Measurements from ENCODE around the gene VWDE. TPM values are rescaled to one million over a fixed set of nuclear protein-coding genes. Genes with fewer than 3 reads are reported as not detected.

VWDE gene
- total and polyA plus RNA-seq, 10 of the 15 experiments (the other 5 are each of a cell fraction or from before 2014, with no cell fraction given) = 0.74 to 2.1 (median 1.3) TPM

DNA sequence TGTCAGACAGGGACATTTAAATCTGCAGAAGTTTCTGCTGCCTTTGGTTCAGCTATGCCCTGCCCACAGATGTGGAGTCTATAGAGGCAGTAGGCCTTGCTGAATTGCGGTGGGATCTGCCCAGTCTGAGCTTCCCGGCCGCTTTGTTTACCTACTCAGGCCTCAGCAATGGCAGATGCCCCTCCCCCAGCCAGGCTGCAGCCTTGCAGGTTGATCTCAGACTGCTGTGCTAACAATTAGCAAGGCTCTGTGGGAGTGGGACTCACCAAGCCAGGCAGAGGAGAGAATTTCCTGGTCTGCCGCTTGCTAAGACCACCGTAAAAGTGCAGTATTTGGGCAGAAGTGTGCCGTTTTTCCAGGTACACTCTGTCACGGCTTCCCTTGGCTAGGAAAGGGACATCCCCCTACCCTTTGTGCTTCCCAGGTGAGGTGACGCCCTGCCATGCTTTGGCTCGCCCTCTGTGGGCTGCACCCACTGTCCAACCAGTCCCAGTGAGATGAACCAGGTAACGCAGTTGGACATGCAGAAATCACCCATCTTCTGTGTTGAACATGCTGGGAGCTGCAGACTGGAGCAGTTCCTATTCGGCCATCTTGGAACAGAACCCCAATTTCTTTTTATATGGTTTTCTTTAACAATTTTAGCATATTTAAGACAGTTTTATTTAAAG, 28.4 kb upstream of the VWDE start:
- Histone ChIP-seq H3K4me1 (ENCODE audit: control insufficient read depth, insufficient read depth, low read length) (no peaks in the 10 kb centered on the region), H3K9me3 (replicated peaks; ENCODE audit: control insufficient read depth, insufficient read depth, low read length) (no peaks in the 10 kb centered on the region), H3K36me3 (ENCODE audit: control insufficient read depth in 2 of 2, insufficient read depth in 2 of 2, low read length in 1 of 2) (no peaks in the 10 kb centered on the region), H3K27me3 (replicated peaks in 1 of 2; ENCODE audit: control insufficient read depth in 2 of 2, insufficient read depth in 2 of 2, low read length in 1 of 2) (no peaks in the 10 kb centered on the region), H3K4me2 (ENCODE audit: control insufficient read depth, insufficient read depth) (no peak overlapping the region), H3K9ac (ENCODE audit: control insufficient read depth, insufficient read depth, low read length) (no peak overlapping the region), H3K27ac (ENCODE audit: control insufficient read depth, insufficient read depth) (no peak overlapping the region), H3K4me3 (no peak overlapping the region), H4K20me1 (ENCODE audit: control insufficient read depth, insufficient read depth) (no peaks in the 10 kb centered on the region), H3K79me2 (ENCODE audit: control insufficient read depth, insufficient read depth, low read length) (no peaks in the 10 kb centered on the region), H2AFZ (ENCODE audit: control insufficient read depth, low read depth, low read length) (no peak overlapping the region)
- BruUV-seq (replicated peaks) = no TSS peak
- CTCF ChIA-PET = interaction anchor here (1.5 kb wide), 1 partner anchor 26 kb away, joined by 3 read pairs; no protein-coding TSS in a partner anchor
- ATAC-seq (no peak), FAIRE-seq (no peak), DNase-seq (ENCODE audit: low read depth, low spot score) (no peak)
- SMC1A ChIA-PET (ENCODE audit: uncharacterized antibody, unreplicated experiment) = no interaction called here
- no peak for TF ChIP-seq SMAD1 (IDR thresholded peaks at IDR 0.05; ENCODE audit: low read depth, partially characterized antibody)
- TF ChIP-seq ATF3 (IDR thresholded peaks at IDR 0.05; ENCODE audit: borderline replicate concordance, extremely low read depth, low read depth, low read length) = no peak
- no peak for TF ChIP-seq ZBED1 (IDR thresholded peaks at IDR 0.05; ENCODE audit: borderline replicate concordance)
- no peak for TF ChIP-seq PAX5 (IDR thresholded peaks at IDR 0.05; ENCODE audit: borderline replicate concordance, low read depth, low read length)
- no peak for TF ChIP-seq SMC3 (IDR thresholded peaks at IDR 0.05; ENCODE audit: borderline replicate concordance, low read length)
- TF ChIP-seq, protein P1, sequence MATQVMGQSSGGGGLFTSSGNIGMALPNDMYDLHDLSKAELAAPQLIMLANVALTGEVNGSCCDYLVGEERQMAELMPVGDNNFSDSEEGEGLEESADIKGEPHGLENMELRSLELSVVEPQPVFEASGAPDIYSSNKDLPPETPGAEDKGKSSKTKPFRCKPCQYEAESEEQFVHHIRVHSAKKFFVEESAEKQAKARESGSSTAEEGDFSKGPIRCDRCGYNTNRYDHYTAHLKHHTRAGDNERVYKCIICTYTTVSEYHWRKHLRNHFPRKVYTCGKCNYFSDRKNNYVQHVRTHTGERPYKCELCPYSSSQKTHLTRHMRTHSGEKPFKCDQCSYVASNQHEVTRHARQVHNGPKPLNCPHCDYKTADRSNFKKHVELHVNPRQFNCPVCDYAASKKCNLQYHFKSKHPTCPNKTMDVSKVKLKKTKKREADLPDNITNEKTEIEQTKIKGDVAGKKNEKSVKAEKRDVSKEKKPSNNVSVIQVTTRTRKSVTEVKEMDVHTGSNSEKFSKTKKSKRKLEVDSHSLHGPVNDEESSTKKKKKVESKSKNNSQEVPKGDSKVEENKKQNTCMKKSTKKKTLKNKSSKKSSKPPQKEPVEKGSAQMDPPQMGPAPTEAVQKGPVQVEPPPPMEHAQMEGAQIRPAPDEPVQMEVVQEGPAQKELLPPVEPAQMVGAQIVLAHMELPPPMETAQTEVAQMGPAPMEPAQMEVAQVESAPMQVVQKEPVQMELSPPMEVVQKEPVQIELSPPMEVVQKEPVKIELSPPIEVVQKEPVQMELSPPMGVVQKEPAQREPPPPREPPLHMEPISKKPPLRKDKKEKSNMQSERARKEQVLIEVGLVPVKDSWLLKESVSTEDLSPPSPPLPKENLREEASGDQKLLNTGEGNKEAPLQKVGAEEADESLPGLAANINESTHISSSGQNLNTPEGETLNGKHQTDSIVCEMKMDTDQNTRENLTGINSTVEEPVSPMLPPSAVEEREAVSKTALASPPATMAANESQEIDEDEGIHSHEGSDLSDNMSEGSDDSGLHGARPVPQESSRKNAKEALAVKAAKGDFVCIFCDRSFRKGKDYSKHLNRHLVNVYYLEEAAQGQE (IDR thresholded peaks at IDR 0.05; ENCODE audit: low read depth, low read length) = no peak
- no peak for TF ChIP-seq KLF5 (IDR thresholded peaks at IDR 0.05; ENCODE audit: partially characterized antibody)
- TF ChIP-seq NR2C1 (IDR thresholded peaks at IDR 0.05) = no peak
- TF ChIP-seq RBBP5 (conservative IDR thresholded peaks at IDR 0.05) = no peak
- TF ChIP-seq SUZ12 (IDR thresholded peaks at IDR 0.05; ENCODE audit: unreplicated experiment) = no peak
- no peak for TF ChIP-seq BCL11A (IDR thresholded peaks at IDR 0.05; ENCODE audit: low read depth, low read length)
- TF ChIP-seq ASH2L (IDR thresholded peaks at IDR 0.05; ENCODE audit: borderline replicate concordance, low read depth) = no peak
- no peak for TF ChIP-seq FOXK2 (IDR thresholded peaks at IDR 0.05)
- TF ChIP-seq PAX8 (IDR thresholded peaks at IDR 0.05) = no peak
- no peak for TF ChIP-seq TCF3 (IDR thresholded peaks at IDR 0.05; ENCODE audit: borderline replicate concordance, insufficient read depth, low read depth, low read length)
- TF ChIP-seq RUNX3 (IDR thresholded peaks at IDR 0.05; ENCODE audit: low read length) = no peak
- no peak for TF ChIP-seq MAX (IDR thresholded peaks at IDR 0.05; ENCODE audit: low read depth, low read length)
- intact Hi-C loops (cut with micrococcal nuclease; ENCODE audit: unreplicated experiment) = loop anchor here (10.0 kb wide), 1 partner anchor 63 kb away; no protein-coding TSS in a partner anchor
- RAD21 ChIA-PET (ENCODE audit: unreplicated experiment) = no interaction called here
- WGBS (ENCODE audit: insufficient coverage, insufficient replicate concordance, low lambda C conversion rate, missing lambda C conversion rate) = 27% methylated on average over 11 of the region's 11 CpGs
- in situ Hi-C loops (cut with MboI) = no loop called here
- POLR2A ChIA-PET = no interaction called here

All from GM12878 (cell line).